ENCODE data around the gene SNRPA.
A peak's percentile ranks its signal among the peaks of the same experiment; 100 is the strongest.

The SNRPA gene

GRCh38 chr19:40702337-40703012 lies 48.5 kb upstream of the SNRPA start (continued):
- TF ChIP-seq ZNF704 (tag by site-specific recombination; IDR thresholded peaks at IDR 0.05) (no peak), ZNF473 (tag by site-specific recombination; IDR thresholded peaks at IDR 0.05) (no peak), ZNF600 (tag by site-specific recombination; IDR thresholded peaks at IDR 0.05) (peak; percentile 64), ZNF169 (tag by site-specific recombination; IDR thresholded peaks at IDR 0.05) (peak; percentile 47; the same call in 1 of the 2 replicates), ZSCAN4 (tag by site-specific recombination; IDR thresholded peaks at IDR 0.05) (no peak), PRDM1 (tag by site-specific recombination; IDR thresholded peaks at IDR 0.05) (0 out of 2 replicates have a peak, but pooled peaks have one; percentile 4), ZFP69B (tag by site-specific recombination; IDR thresholded peaks at IDR 0.05) (no peak), EGR2 (tag by site-specific recombination; IDR thresholded peaks at IDR 0.05; ENCODE audit: low read depth) (peak; percentile 81), ZBTB21 (tag by site-specific recombination; IDR thresholded peaks at IDR 0.05) (no peak), ZBTB20 (tag by site-specific recombination; IDR thresholded peaks at IDR 0.05) (0 out of 2 replicates have a peak, but pooled peaks have one; percentile 13), ZNF366 (tag by site-specific recombination; conservative IDR thresholded peaks at IDR 0.05) (peak; percentile 52; the same call in 1 of the 2 replicates), SCRT2 (tag by site-specific recombination; IDR thresholded peaks at IDR 0.05) (no peak)
- TF ChIP-seq, protein P1, sequence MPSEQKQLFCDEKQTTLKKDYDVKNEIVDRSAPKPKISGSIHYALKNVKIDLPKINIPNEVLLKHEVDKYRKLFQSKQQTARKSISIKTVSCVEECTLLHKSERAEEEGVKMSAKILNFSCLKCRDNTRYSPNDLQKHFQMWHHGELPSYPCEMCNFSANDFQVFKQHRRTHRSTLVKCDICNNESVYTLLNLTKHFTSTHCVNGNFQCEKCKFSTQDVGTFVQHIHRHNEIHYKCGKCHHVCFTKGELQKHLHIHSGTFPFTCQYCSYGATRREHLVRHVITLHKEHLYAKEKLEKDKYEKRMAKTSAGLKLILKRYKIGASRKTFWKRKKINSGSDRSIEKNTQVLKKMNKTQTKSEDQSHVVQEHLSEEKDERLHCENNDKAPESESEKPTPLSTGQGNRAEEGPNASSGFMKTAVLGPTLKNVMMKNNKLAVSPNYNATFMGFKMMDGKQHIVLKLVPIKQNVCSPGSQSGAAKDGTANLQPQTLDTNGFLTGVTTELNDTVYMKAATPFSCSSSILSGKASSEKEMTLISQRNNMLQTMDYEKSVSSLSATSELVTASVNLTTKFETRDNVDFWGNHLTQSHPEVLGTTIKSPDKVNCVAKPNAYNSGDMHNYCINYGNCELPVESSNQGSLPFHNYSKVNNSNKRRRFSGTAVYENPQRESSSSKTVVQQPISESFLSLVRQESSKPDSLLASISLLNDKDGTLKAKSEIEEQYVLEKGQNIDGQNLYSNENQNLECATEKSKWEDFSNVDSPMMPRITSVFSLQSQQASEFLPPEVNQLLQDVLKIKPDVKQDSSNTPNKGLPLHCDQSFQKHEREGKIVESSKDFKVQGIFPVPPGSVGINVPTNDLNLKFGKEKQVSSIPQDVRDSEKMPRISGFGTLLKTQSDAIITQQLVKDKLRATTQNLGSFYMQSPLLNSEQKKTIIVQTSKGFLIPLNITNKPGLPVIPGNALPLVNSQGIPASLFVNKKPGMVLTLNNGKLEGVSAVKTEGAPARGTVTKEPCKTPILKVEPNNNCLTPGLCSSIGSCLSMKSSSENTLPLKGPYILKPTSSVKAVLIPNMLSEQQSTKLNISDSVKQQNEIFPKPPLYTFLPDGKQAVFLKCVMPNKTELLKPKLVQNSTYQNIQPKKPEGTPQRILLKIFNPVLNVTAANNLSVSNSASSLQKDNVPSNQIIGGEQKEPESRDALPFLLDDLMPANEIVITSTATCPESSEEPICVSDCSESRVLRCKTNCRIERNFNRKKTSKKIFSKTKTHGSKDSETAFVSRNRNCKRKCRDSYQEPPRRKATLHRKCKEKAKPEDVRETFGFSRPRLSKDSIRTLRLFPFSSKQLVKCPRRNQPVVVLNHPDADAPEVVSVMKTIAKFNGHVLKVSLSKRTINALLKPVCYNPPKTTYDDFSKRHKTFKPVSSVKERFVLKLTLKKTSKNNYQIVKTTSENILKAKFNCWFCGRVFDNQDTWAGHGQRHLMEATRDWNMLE (tag by site-specific recombination; conservative IDR thresholded peaks at IDR 0.05; ENCODE audit: low read depth), result no peak
- TF ChIP-seq, protein P2, sequence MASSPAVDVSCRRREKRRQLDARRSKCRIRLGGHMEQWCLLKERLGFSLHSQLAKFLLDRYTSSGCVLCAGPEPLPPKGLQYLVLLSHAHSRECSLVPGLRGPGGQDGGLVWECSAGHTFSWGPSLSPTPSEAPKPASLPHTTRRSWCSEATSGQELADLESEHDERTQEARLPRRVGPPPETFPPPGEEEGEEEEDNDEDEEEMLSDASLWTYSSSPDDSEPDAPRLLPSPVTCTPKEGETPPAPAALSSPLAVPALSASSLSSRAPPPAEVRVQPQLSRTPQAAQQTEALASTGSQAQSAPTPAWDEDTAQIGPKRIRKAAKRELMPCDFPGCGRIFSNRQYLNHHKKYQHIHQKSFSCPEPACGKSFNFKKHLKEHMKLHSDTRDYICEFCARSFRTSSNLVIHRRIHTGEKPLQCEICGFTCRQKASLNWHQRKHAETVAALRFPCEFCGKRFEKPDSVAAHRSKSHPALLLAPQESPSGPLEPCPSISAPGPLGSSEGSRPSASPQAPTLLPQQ (tag by site-specific recombination; IDR thresholded peaks at IDR 0.05), result no peak

- H3K36me3 ChIP-seq (ENCODE audit: control insufficient read depth in 2 of 2, insufficient read depth in 1 of 2, low read length in 2 of 2), result peaks cover 68 to 79% of the 10 kb centered on the region in 2 experiments
- H3K4me1 ChIP-seq (ENCODE audit: control insufficient read depth, insufficient read depth, low read length), result no peaks in the 10 kb centered on the region
- no peak overlapping the region for H3K4me3 ChIP-seq (ENCODE audit: low read depth, low read length)
- ChIA-PET POLR2A (interaction anchor here (0.6 to 2.0 kb wide), 8 partner anchors 9 to 75 kb away, joined by 3 to 5 read pairs (median 4); partner anchors contain the start of genes ACTMAP, COQ8B, ITPKC and NUMBL), CTCF (interaction anchor here (0.6 to 2.6 kb wide), 5 partner anchors 13 to 184 kb away, joined by 3 to 17 read pairs (median 3); partner anchors contain the start of gene NUMBL)
- no peaks in the 10 kb centered on the region for H3K9me3 ChIP-seq (ENCODE audit: control insufficient read depth, insufficient read depth, low read depth, low read length)
- no peak overlapping the region for H3K27ac ChIP-seq (ENCODE audit: extremely low read depth, low read depth, low read length)
- TF ChIP-seq, protein P3, sequence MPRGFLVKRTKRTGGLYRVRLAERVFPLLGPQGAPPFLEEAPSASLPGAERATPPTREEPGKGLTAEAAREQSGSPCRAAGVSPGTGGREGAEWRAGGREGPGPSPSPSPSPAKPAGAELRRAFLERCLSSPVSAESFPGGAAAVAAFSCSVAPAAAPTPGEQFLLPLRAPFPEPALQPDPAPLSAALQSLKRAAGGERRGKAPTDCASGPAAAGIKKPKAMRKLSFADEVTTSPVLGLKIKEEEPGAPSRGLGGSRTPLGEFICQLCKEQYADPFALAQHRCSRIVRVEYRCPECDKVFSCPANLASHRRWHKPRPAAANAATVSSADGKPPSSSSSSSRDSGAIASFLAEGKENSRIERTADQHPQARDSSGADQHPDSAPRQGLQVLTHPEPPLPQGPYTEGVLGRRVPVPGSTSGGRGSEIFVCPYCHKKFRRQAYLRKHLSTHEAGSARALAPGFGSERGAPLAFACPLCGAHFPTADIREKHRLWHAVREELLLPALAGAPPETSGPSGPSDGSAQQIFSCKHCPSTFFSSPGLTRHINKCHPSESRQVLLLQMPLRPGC (tag by site-specific recombination; IDR thresholded peaks at IDR 0.05), result no peak
- TF ChIP-seq ZNF248 (tag by site-specific recombination; IDR thresholded peaks at IDR 0.05), result 0 out of 2 replicates have a peak, but pooled peaks have one; percentile 29
- peak; percentile 12; the same call in 1 of the 2 replicates for TF ChIP-seq ZNF521 (tag by site-specific recombination; IDR thresholded peaks at IDR 0.05)
Observed at GRCh38 chr19:40703029-40703755, 47.8 kb upstream of the SNRPA start.
